ENCODE results near the gene SEZ6. TPM values are rescaled to one million over a fixed set of nuclear protein-coding genes. Genes with fewer than 3 reads are reported as not detected.
A peak's percentile ranks its signal among the peaks of the same experiment; 100 is the strongest.

Gene SEZ6
- total and polyA plus RNA-seq, 2 donors from 2014 or later = not detected

GRCh38 chr17:28982131-28982793 lies 23.6 kb downstream of the SEZ6 start:
- intact Hi-C loops (cut with DNase I) = no loop called here
- Histone ChIP-seq H3K9ac (ENCODE audit: low read length in 3 of 3) (no peak overlapping the region), H3K4me3 (ENCODE audit: low read length in 3 of 3) (no peak overlapping the region), H3K27me3 (ENCODE audit: control insufficient read depth, insufficient read depth, low read length) (no peaks in the 10 kb centered on the region), H3K9me3 (ENCODE audit: control insufficient read depth in 2 of 3, insufficient read depth in 1 of 3, low read length in 3 of 3) (no peaks in the 10 kb centered on the region), H3K4me1 (ENCODE audit: control insufficient read depth in 2 of 3, insufficient read depth in 2 of 3, low read depth in 1 of 3, low read length in 3 of 3) (peaks cover 0 to 3% (median 2%) of the 10 kb centered on the region in 3 donors), H3K27ac (ENCODE audit: low read depth in 2 of 2, low read length in 2 of 2) (peak overlapping the region; percentile 57 to 68), H3K36me3 (ENCODE audit: control insufficient read depth in 2 of 3, insufficient read depth in 3 of 3, low read length in 3 of 3) (no peaks in the 10 kb centered on the region)
- no peak for TF ChIP-seq CTCF (IDR thresholded peaks at IDR 0.05; ENCODE audit: borderline replicate concordance, extremely low read depth, insufficient read depth)
- no peak for FAIRE-seq
- peak in 1 of 5 donors; percentile 55 for DNase-seq

- no peak overlapping the region for H3K9ac ChIP-seq (ENCODE audit: low read length in 3 of 3)
- intact Hi-C loops (cut with DNase I) = no loop called here
- no peak overlapping the region for H3K4me3 ChIP-seq (ENCODE audit: low read length in 3 of 3)
- no peak for TF ChIP-seq CTCF (IDR thresholded peaks at IDR 0.05; ENCODE audit: borderline replicate concordance, extremely low read depth, insufficient read depth)
- no peaks in the 10 kb centered on the region for H3K27me3 ChIP-seq (ENCODE audit: control insufficient read depth, insufficient read depth, low read length)
- no peak overlapping the region for H3K27ac ChIP-seq (ENCODE audit: low read depth in 2 of 2, low read length in 2 of 2)
- H3K4me1 ChIP-seq (ENCODE audit: control insufficient read depth in 2 of 3, insufficient read depth in 2 of 3, low read depth in 1 of 3, low read length in 3 of 3) = peaks cover 0 to 12% (median 8%) of the 10 kb centered on the region in 3 donors
- no peak for FAIRE-seq
- H3K36me3 ChIP-seq (ENCODE audit: control insufficient read depth in 2 of 3, insufficient read depth in 3 of 3, low read length in 3 of 3) = no peaks in the 10 kb centered on the region
- DNase-seq = no peak
- no peaks in the 10 kb centered on the region for H3K9me3 ChIP-seq (ENCODE audit: control insufficient read depth in 2 of 3, insufficient read depth in 1 of 3, low read length in 3 of 3)
These were observed 27.4 kb downstream of the SEZ6 start for GRCh38 chr17:28978356-28978964.

GRCh38 chr17:28977659-28978355 lies 28.0 kb downstream of the SEZ6 start:
- intact Hi-C loops (cut with DNase I) = no loop called here
- DNase-seq = no peak

More at GRCh38 chr17:28977659-28978355, 28.0 kb downstream of the SEZ6 start:
- no peaks in the 10 kb centered on the region for H3K36me3 ChIP-seq (ENCODE audit: control insufficient read depth in 2 of 3, insufficient read depth in 3 of 3, low read length in 3 of 3)
- H3K4me3 ChIP-seq (ENCODE audit: low read length in 3 of 3) = no peak overlapping the region
- no peak for TF ChIP-seq CTCF (IDR thresholded peaks at IDR 0.05; ENCODE audit: borderline replicate concordance, extremely low read depth, insufficient read depth)
- H3K9ac ChIP-seq (ENCODE audit: low read length in 3 of 3) = no peak overlapping the region
- H3K9me3 ChIP-seq (ENCODE audit: control insufficient read depth in 2 of 3, insufficient read depth in 1 of 3, low read length in 3 of 3) = no peaks in the 10 kb centered on the region
- H3K4me1 ChIP-seq (ENCODE audit: control insufficient read depth in 2 of 3, insufficient read depth in 2 of 3, low read depth in 1 of 3, low read length in 3 of 3) = peaks cover 0 to 10% (median 5%) of the 10 kb centered on the region in 3 donors
- no peak overlapping the region for H3K27ac ChIP-seq (ENCODE audit: low read depth in 2 of 2, low read length in 2 of 2)
- no peaks in the 10 kb centered on the region for H3K27me3 ChIP-seq (ENCODE audit: control insufficient read depth, insufficient read depth, low read length)
- no peak for FAIRE-seq
